Measurements from ENCODE around the gene ARID5B. TPM values are rescaled to one million over a fixed set of nuclear protein-coding genes. Genes with fewer than 3 reads are reported as not detected.

ARID5B gene
- total RNA-seq, 4 donors from 2014 or later, result 47.2 to 127 (median 62.8) TPM

DNA sequence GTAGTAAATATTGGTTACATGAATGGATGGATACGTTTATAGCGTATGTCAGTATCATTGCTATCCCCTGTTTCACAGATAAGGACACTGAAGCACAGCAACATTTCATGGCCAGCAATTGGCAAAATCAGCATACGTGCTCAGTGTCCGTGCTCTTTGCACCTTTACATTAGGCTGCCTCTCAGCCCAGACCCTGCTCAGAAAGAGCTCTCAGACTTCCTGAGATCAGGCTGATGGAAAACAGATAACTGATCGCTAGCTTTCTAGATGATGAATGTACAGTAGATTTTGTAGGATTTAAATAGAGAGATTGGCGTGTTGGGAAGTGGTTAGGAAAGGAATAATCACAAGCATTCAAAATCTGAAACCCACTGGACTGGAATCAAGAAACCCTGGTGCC lies 106.7 kb downstream of the ARID5B start:
- WGBS, 2 donors, result 84 to 90% methylated on average over 6 of the region's 6 CpGs
- DNase-seq (ENCODE audit: low spot score in 2 of 2), result no peak
- intact Hi-C loops (cut with DNase I; ENCODE audit: low total_unique reads), result no loop called here
- TF ChIP-seq POLR2A (IDR thresholded peaks at IDR 0.05), result no peak
- TF ChIP-seq, protein P1, sequence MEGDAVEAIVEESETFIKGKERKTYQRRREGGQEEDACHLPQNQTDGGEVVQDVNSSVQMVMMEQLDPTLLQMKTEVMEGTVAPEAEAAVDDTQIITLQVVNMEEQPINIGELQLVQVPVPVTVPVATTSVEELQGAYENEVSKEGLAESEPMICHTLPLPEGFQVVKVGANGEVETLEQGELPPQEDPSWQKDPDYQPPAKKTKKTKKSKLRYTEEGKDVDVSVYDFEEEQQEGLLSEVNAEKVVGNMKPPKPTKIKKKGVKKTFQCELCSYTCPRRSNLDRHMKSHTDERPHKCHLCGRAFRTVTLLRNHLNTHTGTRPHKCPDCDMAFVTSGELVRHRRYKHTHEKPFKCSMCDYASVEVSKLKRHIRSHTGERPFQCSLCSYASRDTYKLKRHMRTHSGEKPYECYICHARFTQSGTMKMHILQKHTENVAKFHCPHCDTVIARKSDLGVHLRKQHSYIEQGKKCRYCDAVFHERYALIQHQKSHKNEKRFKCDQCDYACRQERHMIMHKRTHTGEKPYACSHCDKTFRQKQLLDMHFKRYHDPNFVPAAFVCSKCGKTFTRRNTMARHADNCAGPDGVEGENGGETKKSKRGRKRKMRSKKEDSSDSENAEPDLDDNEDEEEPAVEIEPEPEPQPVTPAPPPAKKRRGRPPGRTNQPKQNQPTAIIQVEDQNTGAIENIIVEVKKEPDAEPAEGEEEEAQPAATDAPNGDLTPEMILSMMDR (IDR thresholded peaks at IDR 0.05), result no peak
- no peak overlapping the region for H3K4me3 ChIP-seq (ENCODE audit: low read depth, poor library complexity, severe bottlenecking)

- intact Hi-C loops (cut with DNase I; ENCODE audit: low total_unique reads), result no loop called here
- H3K4me3 ChIP-seq (ENCODE audit: low read depth, poor library complexity, severe bottlenecking), result no peak overlapping the region
- 56 to 70% methylated on average over 2 of the region's 2 CpGs for WGBS, 2 donors
- no peak for TF ChIP-seq POLR2A (IDR thresholded peaks at IDR 0.05)
- TF ChIP-seq, protein P1 (IDR thresholded peaks at IDR 0.05), result no peak
- DNase-seq (ENCODE audit: low spot score in 2 of 2), result no peak
Observed at GRCh38 chr10:62008946-62009345, 107.4 kb downstream of the ARID5B start.

DNA sequence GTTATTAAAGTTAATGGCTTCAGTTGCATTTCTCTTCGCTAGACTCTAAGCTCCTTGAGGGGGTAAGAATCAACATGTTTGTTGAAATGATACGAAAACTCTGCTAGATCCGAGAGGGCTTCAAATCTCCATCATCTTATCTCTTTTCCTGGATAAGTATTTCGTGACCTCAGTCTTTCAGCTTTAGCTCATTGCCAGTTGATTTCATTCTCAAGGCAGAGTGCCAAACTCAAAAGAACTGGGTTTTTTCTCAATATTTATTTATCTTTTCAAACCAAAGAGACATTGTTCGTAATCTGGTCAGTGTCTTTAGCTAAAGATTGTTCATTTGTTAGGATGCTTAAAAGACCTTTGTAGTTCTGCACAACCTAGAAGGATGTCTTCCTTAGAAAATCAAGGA lies 108.9 kb downstream of the ARID5B start:
- intact Hi-C loops (cut with DNase I; ENCODE audit: low total_unique reads), result no loop called here
- WGBS, 2 donors, result 72 to 81% methylated on average over 5 of the region's 5 CpGs
- DNase-seq (ENCODE audit: low spot score in 2 of 2), result no peak
- no peak overlapping the region for H3K4me3 ChIP-seq (ENCODE audit: low read depth, poor library complexity, severe bottlenecking)
- TF ChIP-seq, protein P1 (IDR thresholded peaks at IDR 0.05), result no peak
- TF ChIP-seq POLR2A (IDR thresholded peaks at IDR 0.05), result no peak

GRCh38 chr10:62011558-62011957 lies 110.1 kb downstream of the ARID5B start:
- intact Hi-C loops (cut with DNase I; ENCODE audit: low total_unique reads), result no loop called here
- no peak overlapping the region for H3K4me3 ChIP-seq (ENCODE audit: low read depth, poor library complexity, severe bottlenecking)
- TF ChIP-seq, protein P1 (IDR thresholded peaks at IDR 0.05), result no peak
- no peak for TF ChIP-seq POLR2A (IDR thresholded peaks at IDR 0.05)
- DNase-seq (ENCODE audit: low spot score in 2 of 2), result no peak
- 68 to 72% methylated on average over 5 of the region's 5 CpGs for WGBS, 2 donors

GRCh38 chr10:62012318-62012717 lies 110.8 kb downstream of the ARID5B start:
- 88% methylated on average over 6 of the region's 6 CpGs for WGBS, 2 donors
- intact Hi-C loops (cut with DNase I; ENCODE audit: low total_unique reads), result no loop called here
- DNase-seq (ENCODE audit: low spot score in 2 of 2), result no peak
- no peak overlapping the region for H3K4me3 ChIP-seq (ENCODE audit: low read depth, poor library complexity, severe bottlenecking)
- TF ChIP-seq, protein P1 (IDR thresholded peaks at IDR 0.05), result no peak
- no peak for TF ChIP-seq POLR2A (IDR thresholded peaks at IDR 0.05)

GRCh38 chr10:62014510-62014909 lies 113.0 kb downstream of the ARID5B start:
- no peak overlapping the region for H3K4me3 ChIP-seq (ENCODE audit: low read depth, poor library complexity, severe bottlenecking)
- TF ChIP-seq, protein P1 (IDR thresholded peaks at IDR 0.05), result no peak
- no peak for TF ChIP-seq POLR2A (IDR thresholded peaks at IDR 0.05)
- WGBS, 2 donors, result 90 to 94% methylated on average over 3 of the region's 3 CpGs
- intact Hi-C loops (cut with DNase I; ENCODE audit: low total_unique reads), result no loop called here
- no peak for DNase-seq (ENCODE audit: low spot score in 2 of 2)
